GM12891 (cell line): ENCODE results near the gene KRT9.

Source experiments
- PAX5 ChIP-seq: IDR thresholded peaks from 2 replicates; pipeline ENCODE4 v1.6.1; 2011; ENCODE audit warnings: low read length, moderate library complexity, mild to moderate bottlenecking; ENCODE audit not compliant: insufficient read depth, severe bottlenecking
- POLR2A ChIP-seq: IDR thresholded peaks from 2 replicates; pipeline ENCODE4 v1.6.1; 2011; ENCODE audit warnings: low read depth, low read length, control low read depth

- TF ChIP-seq PAX5: no peak
- TF ChIP-seq POLR2A: no peak
These were observed 42.2 kb upstream of the KRT9 start for GRCh38 chr17:41614098-41614497.
